ENCODE measurements around the gene SHISAL2A. TPM values are rescaled to one million over a fixed set of nuclear protein-coding genes. Genes with fewer than 3 reads are reported as not detected.

The SHISAL2A gene
- total and polyA plus RNA-seq, 2 donors (not counting 3 experiments of a cell fraction or from before 2014, with no cell fraction given) = not detected

DNA sequence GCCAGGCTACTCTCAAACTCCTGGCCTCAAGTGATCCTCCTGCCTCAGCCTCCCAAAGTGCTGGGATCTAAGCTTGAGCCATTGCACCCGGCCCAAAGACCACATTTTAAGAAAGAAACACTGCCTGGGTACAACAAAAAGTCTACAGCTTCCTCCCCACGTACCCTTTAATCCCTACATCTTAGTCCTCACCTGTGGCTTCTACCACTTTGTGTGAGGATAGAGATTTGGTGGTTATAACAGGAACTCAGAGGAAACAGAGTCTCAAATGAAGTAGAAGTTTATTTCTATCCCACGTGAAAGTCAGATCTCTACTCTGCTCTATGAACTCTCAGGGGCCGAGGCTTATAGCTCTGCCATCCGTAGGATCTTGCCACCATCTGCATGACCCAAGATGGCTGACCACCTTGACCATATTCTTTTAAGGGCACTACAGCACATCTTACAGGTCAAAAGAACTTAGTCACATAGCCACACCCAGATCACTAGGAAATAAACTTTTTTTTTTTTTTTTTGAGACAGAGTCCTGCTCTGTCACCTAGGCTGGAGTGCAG is 17.4 kb upstream of the SHISAL2A start:
- TF ChIP-seq EZH2 (IDR thresholded peaks at IDR 0.05; ENCODE audit: borderline replicate concordance, low read depth, low read length, severe bottlenecking) = no peak
- no peak for TF ChIP-seq GATA2 (IDR thresholded peaks at IDR 0.05; ENCODE audit: insufficient read depth, insufficient read length, low read depth, low read length)
- no peak for TF ChIP-seq POLR2A (IDR thresholded peaks at IDR 0.05; ENCODE audit: low read depth, low read length)
- TF ChIP-seq, protein P1, sequence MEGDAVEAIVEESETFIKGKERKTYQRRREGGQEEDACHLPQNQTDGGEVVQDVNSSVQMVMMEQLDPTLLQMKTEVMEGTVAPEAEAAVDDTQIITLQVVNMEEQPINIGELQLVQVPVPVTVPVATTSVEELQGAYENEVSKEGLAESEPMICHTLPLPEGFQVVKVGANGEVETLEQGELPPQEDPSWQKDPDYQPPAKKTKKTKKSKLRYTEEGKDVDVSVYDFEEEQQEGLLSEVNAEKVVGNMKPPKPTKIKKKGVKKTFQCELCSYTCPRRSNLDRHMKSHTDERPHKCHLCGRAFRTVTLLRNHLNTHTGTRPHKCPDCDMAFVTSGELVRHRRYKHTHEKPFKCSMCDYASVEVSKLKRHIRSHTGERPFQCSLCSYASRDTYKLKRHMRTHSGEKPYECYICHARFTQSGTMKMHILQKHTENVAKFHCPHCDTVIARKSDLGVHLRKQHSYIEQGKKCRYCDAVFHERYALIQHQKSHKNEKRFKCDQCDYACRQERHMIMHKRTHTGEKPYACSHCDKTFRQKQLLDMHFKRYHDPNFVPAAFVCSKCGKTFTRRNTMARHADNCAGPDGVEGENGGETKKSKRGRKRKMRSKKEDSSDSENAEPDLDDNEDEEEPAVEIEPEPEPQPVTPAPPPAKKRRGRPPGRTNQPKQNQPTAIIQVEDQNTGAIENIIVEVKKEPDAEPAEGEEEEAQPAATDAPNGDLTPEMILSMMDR (IDR thresholded peaks at IDR 0.05; ENCODE audit: extremely low read depth in 1 of 2, insufficient read depth in 1 of 2, low read depth in 1 of 2, low read length in 2 of 2) = no peak
- no peak for TF ChIP-seq JUN (IDR thresholded peaks at IDR 0.05; ENCODE audit: borderline replicate concordance, insufficient read depth, insufficient read length, low read depth)
- TF ChIP-seq FOS (IDR thresholded peaks at IDR 0.05; ENCODE audit: borderline replicate concordance, insufficient read depth, low read length) = no peak
- TF ChIP-seq, protein P2, sequence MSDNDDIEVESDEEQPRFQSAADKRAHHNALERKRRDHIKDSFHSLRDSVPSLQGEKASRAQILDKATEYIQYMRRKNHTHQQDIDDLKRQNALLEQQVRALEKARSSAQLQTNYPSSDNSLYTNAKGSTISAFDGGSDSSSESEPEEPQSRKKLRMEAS (IDR thresholded peaks at IDR 0.05; ENCODE audit: insufficient read depth, insufficient read length) = no peak
- DNase-seq (ENCODE audit: low read depth, low spot score) = no peak
- H3K36me3 ChIP-seq (ENCODE audit: control insufficient read depth in 2 of 2, extremely low read depth in 1 of 2, insufficient read depth in 2 of 2, low read length in 2 of 2) = no peaks in the 10 kb centered on the region
- H3K27ac ChIP-seq (ENCODE audit: insufficient read depth, low read depth, low read length) = no peak overlapping the region
- no peaks in the 10 kb centered on the region for H3K9me3 ChIP-seq (replicated peaks; ENCODE audit: control insufficient read depth, insufficient read depth, low read length)
- BruUV-seq (replicated peaks) = no TSS peak
- POLR2A ChIA-PET = no interaction called here
- peaks cover 7 to 16% of the 10 kb centered on the region in 2 experiments for H3K27me3 ChIP-seq (ENCODE audit: control insufficient read depth in 2 of 2, insufficient read depth in 2 of 2, low read length in 2 of 2)
- H3K4me3 ChIP-seq (replicated peaks in 1 of 3; ENCODE audit: insufficient read depth in 1 of 3, low read depth in 1 of 3, low read length in 3 of 3) = no peak overlapping the region
- H4K20me1 ChIP-seq (replicated peaks; ENCODE audit: control insufficient read depth, extremely low read depth, insufficient read depth, low read length) = no peaks in the 10 kb centered on the region
- dilution Hi-C loops (cut with MboI; ENCODE audit: extremely low pct_ligation_motif_present, low sequenced_read_pairs) (no loop called here), intact Hi-C loops (cut with micrococcal nuclease) (no loop called here)
- no peaks in the 10 kb centered on the region for H3K9me1 ChIP-seq (replicated peaks; ENCODE audit: control insufficient read depth, extremely low read depth, insufficient read depth, low read length)
- no peak for FAIRE-seq
- H3K79me2 ChIP-seq (ENCODE audit: control insufficient read depth, insufficient read depth, low read length) = no peaks in the 10 kb centered on the region
- no peak overlapping the region for H2AFZ ChIP-seq (ENCODE audit: low read depth, low read length)
- no peak overlapping the region for H3K4me2 ChIP-seq (ENCODE audit: insufficient read depth, low read length)
- CTCF ChIA-PET = no interaction called here
- no peak overlapping the region for H3K9ac ChIP-seq (replicated peaks; ENCODE audit: extremely low read depth, insufficient read depth, low read length)
- no peaks in the 10 kb centered on the region for H3K4me1 ChIP-seq (ENCODE audit: control insufficient read depth, extremely low read depth, insufficient read depth, low read length)

Measured in endothelial cell of umbilical vein (primary cell).